GOT3 (cell line): ENCODE measurements around the gene CYTIP.

Experiments
- DNase-seq: peaks from one replicate; lab custom pipeline; 2025; ENCODE audit warnings: mixed read lengths; lab: John Stamatoyannopoulos, UW

Gene CYTIP

GRCh38 chr2:157463002-157463401 lies 19.1 kb upstream of the CYTIP start:
- DNase-seq: no peak

- no peak for DNase-seq
Observed at GRCh38 chr2:157460897-157461296, 17.0 kb upstream of the CYTIP start.

DNA sequence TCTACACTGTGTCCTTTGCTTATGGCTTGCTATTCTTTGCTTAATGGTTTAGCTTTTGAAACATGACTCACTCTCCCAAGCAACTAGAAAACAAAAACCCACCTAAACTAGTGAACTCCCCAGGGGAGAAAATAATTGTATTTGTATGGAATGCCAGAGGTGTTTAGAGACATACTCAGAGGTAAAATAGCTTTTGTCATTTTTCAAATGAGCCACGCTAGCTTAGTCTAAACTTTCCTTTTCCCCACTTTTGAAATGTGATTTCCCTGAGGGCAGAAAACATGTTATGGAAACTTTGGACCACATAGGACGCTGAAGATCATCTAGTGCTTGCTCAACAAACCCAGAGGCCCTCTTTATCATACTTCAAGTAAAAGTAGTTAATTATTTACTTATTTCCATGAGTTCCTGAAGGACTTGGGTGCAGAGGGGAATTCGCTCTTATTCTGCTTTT lies 16.5 kb upstream of the CYTIP start:
- DNase-seq: no peak

DNA sequence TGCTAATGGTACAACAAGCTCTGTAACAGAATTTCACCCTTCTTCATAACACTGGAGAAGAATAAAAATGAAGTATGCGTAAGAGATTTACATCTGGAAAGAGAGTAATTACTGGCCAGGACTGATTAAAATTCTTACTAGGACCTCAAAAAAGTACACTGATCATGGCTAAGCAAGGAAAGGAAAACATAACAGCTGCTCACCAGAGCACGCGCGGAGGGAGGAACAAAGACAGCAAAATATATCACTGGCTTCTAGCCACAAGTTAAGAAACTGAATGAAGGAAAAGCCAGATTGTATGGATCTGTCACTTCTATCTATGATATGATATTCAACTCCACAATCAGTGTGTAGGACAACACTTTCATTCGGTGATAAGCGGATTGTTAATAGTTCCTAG lies 15.6 kb upstream of the CYTIP start:
- no peak for DNase-seq

DNA sequence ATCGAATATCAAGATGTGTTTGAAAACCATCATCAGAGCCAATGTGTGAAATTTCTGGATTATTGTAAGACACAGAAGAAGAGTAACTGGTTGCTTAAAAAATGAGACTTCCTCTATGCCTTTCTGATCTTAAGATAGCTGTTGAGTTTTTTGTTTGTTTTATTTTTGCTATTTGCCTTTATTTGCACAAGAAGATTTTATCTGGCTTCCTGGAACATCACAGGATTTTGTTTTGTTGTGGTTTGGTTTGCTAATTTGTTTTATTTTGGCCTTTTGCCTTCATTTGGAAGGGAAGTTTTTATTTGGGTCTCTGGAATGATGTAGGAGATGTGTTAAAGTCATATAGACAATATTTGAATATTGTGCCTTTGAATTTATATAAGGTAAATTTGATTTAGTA lies 3.9 kb upstream of the CYTIP start:
- no peak for DNase-seq

DNA sequence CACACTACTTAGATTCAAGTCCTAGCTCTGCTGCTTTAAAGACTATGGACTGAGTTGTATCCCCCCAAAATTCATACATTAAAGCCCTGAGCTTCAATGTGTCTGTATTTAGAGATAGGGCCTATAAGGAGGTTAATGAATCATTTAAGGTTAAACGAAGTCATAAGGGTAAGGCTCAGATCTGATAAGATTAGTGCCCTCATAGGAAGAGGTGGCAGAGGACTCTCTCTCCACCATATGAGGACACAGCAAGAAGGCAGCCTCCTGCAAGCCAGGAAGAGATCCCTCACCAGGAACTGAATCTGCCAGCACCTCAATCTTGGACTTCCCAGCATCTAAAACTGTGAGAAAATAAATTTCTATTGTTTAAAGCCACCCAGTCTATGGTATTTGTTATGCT lies 3.1 kb upstream of the CYTIP start:
- no peak for DNase-seq

GRCh38 chr2:157444641-157445040 lies 752 bp upstream of the CYTIP start:
- no peak for DNase-seq

DNA sequence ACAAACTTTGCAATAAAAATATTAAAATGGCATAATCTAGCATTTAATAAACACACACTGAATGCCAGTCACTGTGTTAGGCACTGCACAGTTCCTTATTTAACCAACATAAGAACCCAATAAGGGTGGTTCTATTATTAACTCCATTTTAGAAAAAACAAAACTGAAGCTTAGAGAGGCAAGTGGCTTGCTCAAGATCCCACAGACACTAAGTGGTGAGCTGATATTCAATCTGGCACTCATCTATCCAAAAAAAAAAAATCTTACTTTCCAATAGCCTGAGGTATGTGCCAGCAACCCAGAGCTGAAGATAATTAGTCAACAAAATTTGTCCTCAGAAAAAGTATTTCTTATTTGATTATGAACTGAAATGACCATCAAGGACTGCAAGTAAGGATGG lies 799 bp downstream of the CYTIP start:
- DNase-seq: no peak

GRCh38 chr2:157442636-157443035 lies 1.3 kb downstream of the CYTIP start:
- no peak for DNase-seq

DNA sequence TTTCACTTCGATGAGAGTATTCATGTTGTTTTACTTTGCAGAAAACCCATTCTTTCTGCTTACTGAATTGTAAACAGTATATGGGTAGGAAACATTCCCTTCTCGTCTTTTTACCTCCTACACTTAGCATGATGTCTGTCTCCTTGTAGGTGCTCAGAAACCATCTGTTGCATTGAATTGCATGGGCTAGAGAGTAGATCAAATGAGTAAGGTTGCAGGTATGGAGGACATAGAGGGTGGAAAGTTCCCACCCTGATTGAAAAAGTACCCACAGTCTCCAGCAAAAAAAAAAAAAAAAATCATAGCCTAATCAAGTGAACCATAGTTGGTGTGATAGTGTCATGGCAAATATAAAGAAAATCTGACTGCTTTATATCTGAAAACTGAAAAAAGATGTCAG lies 1.7 kb downstream of the CYTIP start:
- DNase-seq: no peak

DNA sequence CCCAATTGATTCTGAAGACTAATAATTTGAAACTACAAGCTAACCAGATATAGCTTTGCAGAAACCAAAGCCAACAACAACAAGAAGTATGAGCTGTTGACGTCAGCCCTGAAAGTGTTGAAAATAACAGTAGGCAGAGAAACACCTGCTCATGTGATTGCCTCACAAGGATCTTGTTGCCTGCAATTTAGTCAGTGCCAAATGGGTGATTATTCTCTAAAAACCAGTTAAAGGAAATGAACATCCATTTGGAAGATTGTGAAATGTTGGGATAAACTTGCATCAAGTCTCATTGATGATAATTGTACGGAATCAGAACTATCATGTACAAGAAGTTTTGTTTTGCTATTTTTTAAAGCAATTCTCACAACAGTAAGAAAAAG lies 2.8 kb downstream of the CYTIP start:
- DNase-seq: no peak

GRCh38 chr2:157440404-157441071 lies 3.4 kb downstream of the CYTIP start:
- no peak for DNase-seq

- no peak for DNase-seq
Observed at GRCh38 chr2:157439824-157440186, 4.1 kb downstream of the CYTIP start.

GRCh38 chr2:157438863-157439823 lies 4.7 kb downstream of the CYTIP start:
- DNase-seq: no peak

DNA sequence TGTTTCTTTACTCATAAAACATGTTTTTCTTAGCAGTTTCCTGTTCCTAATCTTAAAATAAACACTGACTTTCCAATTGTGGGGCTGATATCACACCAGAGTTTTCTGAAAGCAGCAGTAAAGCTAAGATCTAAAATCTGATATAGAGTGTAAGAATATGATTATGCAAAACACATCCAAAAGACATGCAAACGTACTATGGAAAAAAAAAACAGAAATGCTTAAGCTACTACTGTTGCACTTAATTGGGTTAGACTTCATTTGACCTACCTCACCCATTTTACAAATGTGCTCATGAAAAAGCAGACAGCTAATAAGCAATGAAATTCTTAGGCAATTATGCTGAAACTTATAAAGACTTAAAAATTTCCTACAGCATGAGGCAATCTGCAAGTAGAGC lies 10.5 kb downstream of the CYTIP start:
- DNase-seq: no peak

GRCh38 chr2:157432475-157433106 lies 11.3 kb downstream of the CYTIP start:
- no peak for DNase-seq

DNA sequence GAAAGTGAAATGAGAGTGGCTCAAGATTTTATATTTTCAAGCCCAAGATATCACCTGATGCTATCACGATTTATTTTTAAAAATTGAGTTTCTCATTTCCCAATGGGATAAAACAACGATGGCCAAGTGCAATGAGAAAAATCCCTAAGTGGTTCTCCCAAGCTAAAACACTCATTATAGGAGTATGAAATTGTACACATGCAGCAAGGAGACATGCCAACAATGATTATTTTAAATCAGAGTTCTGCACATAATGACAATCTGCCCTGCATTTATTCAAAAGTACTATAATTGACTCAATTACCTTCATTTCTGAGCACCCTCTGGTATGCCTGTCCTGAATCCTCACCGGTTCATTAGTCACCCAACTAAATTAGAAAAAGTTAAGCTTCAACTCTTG lies 12.7 kb downstream of the CYTIP start:
- DNase-seq: no peak

DNA sequence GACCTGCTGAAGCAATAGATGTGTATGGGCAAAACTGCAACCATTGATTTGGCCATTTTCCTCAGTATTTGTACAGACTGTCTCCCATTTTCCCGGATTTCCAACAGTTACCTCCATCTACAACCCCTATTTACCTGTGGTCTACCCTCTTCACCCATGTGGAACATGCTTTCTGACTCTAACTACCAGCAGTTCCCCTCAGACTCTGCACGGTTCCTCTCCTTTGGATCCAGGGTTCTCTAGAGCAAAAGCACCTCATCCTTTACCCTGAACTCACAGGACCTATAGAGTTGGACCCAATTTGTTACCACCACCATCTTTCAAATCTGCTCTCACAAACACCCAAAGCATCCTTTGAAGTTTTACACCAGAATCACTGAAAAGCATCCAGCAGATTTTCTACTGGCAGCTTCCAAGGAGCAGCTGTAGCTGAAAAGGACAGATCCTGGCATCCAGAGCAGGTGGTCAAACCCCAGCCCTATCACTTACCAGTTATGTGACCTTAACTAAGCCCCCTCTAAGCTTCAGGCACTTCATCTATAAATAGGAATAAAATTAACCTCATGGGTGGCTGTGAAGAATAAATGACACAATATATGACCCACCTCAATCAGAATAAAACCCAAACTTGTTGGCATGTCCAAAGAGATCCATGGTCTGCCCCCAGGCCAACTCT lies 15.3 kb downstream of the CYTIP start:
- DNase-seq: no peak

- DNase-seq: no peak
Observed at GRCh38 chr2:157427922-157428303, 16.0 kb downstream of the CYTIP start.

GRCh38 chr2:157427003-157427921 lies 16.6 kb downstream of the CYTIP start:
- no peak for DNase-seq

DNA sequence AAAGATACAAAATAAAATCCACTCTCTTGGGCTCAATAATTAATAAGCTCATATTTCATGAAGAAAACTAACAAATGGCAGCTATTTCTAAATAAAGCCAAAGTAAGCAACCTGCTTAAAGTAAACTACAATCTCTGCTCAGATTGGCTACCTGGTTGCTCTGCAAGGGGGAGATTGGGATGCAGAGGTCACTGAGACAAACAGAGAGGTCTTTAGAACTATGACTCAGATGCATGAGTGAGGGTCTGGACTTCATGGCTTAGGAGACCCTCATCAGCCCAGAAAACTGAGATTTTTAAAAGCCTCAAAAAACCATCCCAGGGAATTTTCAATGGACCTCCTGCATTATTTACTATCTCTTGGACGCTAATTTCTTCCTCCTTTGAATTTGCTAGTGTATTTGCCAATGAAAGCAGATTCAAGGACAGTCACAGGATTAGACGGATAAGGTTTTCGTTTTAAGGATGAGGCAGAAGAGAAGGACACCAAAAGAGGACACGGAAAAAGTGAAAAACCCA lies 17.4 kb downstream of the CYTIP start:
- no peak for DNase-seq
